Measurements from ENCODE around the gene EXOC4.

DNA sequence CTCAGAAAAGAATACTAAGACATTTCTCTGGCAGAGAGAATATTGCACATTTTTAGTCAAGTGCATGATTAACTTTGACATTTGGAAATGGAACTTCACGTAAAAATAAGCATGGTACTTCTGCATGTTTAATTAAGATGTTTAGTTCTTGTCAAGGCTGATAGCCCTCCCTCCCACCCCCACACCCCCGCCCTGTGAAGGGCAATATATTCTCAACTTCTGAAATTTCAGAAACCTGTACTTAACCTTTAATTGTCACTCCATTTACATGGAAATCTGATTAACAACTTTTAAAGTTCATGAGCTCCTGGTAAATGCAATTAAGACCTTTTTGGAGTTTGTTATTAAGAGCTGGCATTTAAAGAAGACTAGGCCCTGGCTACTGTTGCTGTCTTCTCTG, 205.8 kb downstream of the EXOC4 start:
- TF ChIP-seq CTCF (IDR thresholded peaks at IDR 0.05) (no peak), EP300 (IDR thresholded peaks at IDR 0.05) (no peak), POLR2A (IDR thresholded peaks at IDR 0.05) (no peak)

Data from ovary (tissue), 3 donors.